AG04450 (cell line): ENCODE data around the gene COG8. TPM values are rescaled to one million over a fixed set of nuclear protein-coding genes. Genes with fewer than 3 reads are reported as not detected.

Source experiments
- CTCF ChIA-PET: fragments of 300-600, 350-600 bp; formaldehyde crosslinking; extraction: SDS; loops from one replicate; lab custom pipeline; 2022; ENCODE audit warnings: antibody characterized with exemption, inconsistent platforms; lab: Charles Lee
- POLR2A ChIA-PET: fragments of 350-600 bp; formaldehyde crosslinking; extraction: SDS; loops from one replicate; lab custom pipeline; 2021; ENCODE audit warnings: antibody characterized with exemption, inconsistent platforms; lab: Yijun Ruan, JAX
- DNase-seq: peaks from one replicate; pipeline ENCODE4 v3.0.0-alpha.2; 2011; ENCODE audit warnings: low read depth, low spot score
- H3K27ac ChIP-seq: one replicate; pipeline ENCODE4 v1.5.1; 2012; ENCODE audit warnings: low read depth, low read length, control low read depth
- H3K27me3 ChIP-seq: one replicate; pipeline ENCODE4 v1.6.0; 2012; ENCODE audit warnings: low read length; ENCODE audit not compliant: control insufficient read depth, insufficient read depth
- H3K4me3 ChIP-seq: 2 replicates; pipeline ENCODE4 v1.5.1; 2011; ENCODE audit warnings: mild to moderate bottlenecking, low read depth, low read length, control low read depth
- H3K9me3 ChIP-seq: 2 replicates; pipeline ENCODE4 v1.5.1; 2012; ENCODE audit warnings: low read length; ENCODE audit not compliant: control insufficient read depth, insufficient read depth
- polyA plus RNA-seq: library from polyadenylated mRNA; depleted of rRNA; stranded (reverse); fragments of >200 nt; gene quantifications from 2 replicates; pipeline ENCODE4 v1.2.3, GENCODE V29; 2011
- TF ChIP-seq, protein P1 (sequence below): IDR thresholded peaks from 2 replicates; pipeline ENCODE4 v1.5.1; 2011; ENCODE audit warnings: low read depth, low read length, control low read depth, inconsistent platforms

Gene COG8
- polyA plus RNA-seq, 1 experiment, result 22.6 TPM

DNA sequence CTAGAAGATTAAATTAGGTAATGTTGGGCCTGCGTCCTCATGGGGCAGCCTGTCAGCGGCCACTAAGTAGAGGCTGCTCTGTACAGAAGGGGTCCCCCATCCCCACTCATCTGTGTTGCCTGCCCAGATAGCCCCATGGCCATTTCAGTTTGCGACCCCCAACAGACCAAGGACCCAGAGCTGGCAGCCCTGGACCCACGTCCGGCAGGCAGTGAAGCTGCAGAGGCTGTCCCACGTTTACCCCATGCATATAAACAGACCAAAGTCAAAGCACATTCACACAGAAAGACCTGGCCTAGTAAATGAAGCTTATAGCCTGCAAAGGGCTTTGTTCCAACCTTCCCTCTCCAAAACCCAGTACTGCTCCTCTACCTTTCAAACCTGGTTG, 13.6 kb downstream of the COG8 start:
- Histone ChIP-seq H3K27ac (no peak overlapping the region), H3K27me3 (no peaks in the 10 kb centered on the region), H3K9me3 (no peaks in the 10 kb centered on the region), H3K4me3 (no peak overlapping the region)
- ChIA-PET POLR2A (interaction anchor here (1.0 kb wide), 1 partner anchor 14 kb away, joined by 4 read pairs; no protein-coding TSS in a partner anchor), CTCF (interaction anchor here (1.2 to 1.8 kb wide), 3 partner anchors 14 to 175 kb away, joined by 4 to 10 read pairs (median 6); no protein-coding TSS in a partner anchor)
- DNase-seq, result no peak
- TF ChIP-seq, protein P1, sequence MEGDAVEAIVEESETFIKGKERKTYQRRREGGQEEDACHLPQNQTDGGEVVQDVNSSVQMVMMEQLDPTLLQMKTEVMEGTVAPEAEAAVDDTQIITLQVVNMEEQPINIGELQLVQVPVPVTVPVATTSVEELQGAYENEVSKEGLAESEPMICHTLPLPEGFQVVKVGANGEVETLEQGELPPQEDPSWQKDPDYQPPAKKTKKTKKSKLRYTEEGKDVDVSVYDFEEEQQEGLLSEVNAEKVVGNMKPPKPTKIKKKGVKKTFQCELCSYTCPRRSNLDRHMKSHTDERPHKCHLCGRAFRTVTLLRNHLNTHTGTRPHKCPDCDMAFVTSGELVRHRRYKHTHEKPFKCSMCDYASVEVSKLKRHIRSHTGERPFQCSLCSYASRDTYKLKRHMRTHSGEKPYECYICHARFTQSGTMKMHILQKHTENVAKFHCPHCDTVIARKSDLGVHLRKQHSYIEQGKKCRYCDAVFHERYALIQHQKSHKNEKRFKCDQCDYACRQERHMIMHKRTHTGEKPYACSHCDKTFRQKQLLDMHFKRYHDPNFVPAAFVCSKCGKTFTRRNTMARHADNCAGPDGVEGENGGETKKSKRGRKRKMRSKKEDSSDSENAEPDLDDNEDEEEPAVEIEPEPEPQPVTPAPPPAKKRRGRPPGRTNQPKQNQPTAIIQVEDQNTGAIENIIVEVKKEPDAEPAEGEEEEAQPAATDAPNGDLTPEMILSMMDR, result no peak

DNA sequence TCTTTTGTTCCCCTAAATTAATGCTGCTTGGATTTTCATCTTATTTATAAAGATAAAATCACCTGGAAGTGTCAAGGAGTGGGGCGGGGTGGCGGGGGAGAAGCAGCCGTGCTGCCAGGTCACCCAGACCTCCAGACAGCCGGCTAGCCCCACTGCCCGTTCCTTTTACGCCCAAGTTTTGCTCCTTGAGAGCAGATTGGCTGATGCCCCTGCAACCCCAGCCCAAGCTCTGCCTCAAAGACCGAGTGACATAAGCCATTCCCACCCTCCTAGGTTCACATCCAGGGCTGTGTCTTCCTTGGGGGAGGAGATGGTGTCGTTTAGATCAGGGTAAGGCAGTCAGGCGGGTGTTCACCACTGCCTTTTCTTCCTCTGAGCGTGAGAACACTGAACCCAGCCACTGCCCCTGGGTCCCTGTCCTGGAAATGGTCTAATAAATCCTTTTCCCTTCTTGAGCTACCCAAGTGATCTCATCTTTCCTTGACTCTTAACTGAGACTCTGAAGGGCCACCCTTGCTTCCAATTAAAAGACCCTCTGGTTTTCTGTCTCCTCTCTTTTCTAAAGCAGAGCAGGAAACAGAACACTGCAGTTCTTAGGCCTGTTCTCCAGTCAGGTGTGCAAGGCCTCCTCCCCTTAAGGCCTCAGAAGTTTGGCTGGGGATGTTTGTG, 14.6 kb downstream of the COG8 start:
- DNase-seq, result no peak
- TF ChIP-seq, protein P1, result no peak
- CTCF ChIA-PET, result interaction anchor here (0.6 kb wide), 1 partner anchor 330 kb away, joined by 5 read pairs; no protein-coding TSS in a partner anchor
- Histone ChIP-seq H3K27ac (no peak overlapping the region), H3K27me3 (no peaks in the 10 kb centered on the region), H3K4me3 (no peak overlapping the region), H3K9me3 (no peaks in the 10 kb centered on the region)
- POLR2A ChIA-PET, result interaction anchor here (0.6 kb wide), 1 partner anchor 494 kb away, joined by 3 read pairs; no protein-coding TSS in a partner anchor

DNA sequence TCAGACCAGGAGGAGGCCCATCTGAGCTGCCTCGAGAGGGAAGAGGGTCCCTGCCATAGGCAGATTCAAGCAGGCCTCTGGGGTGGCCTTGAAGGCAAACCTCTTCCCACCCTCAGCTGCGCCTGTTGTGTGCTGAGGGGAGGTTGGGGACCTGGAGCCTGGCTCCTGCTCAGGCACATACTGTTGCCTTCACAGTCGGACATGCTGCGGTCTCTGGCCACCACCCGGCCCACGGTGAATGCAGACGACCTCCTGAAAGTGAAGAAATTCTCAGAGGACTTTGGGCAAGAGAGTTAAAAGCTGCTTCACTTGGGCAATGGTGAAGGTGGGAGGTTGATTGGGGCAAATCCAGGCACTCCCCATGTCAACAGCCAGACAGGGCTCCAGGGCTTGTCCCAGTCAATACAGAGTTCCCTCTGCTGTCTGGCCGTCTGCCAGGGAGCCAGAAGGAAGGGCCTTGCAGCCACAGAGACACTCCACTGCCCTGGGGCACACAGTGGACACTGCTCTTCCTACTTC, 15.3 kb downstream of the COG8 start:
- TF ChIP-seq, protein P1, result no peak
- no peak overlapping the region for H3K4me3 ChIP-seq
- POLR2A ChIA-PET, result interaction anchor here (0.7 kb wide), 1 partner anchor 320 kb away, joined by 5 read pairs; no protein-coding TSS in a partner anchor
- no peaks in the 10 kb centered on the region for H3K9me3 ChIP-seq
- no peak for DNase-seq
- CTCF ChIA-PET, result interaction anchor here (0.9 kb wide), 1 partner anchor 14 kb away, joined by 3 read pairs; no protein-coding TSS in a partner anchor
- no peaks in the 10 kb centered on the region for H3K27me3 ChIP-seq
- peak overlapping the region; percentile 11 for H3K27ac ChIP-seq

DNA sequence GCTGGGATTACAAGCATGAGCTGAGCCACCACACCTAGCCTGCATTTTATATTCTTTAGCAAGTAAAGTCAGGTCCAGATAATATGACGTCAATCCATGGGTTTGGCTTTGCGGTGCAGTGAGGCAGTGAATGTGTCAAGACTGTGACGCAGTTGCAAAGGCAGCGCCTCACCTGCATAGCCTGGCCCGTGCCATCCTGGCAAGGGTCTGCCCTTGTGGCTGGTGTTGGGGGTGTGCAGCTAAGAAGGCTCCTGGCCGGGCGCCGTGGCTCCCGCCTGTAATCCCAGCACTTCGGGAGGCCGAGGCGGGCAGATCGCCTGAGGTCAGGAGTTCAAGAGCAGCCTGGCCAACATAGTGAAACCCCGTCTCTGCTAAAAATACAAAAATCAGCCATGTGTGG, 15.9 kb downstream of the COG8 start:
- CTCF ChIA-PET, result interaction anchor here (0.9 kb wide), 1 partner anchor 13 kb away, joined by 3 read pairs; no protein-coding TSS in a partner anchor
- no peaks in the 10 kb centered on the region for H3K27me3 ChIP-seq
- DNase-seq, result no peak
- no peaks in the 10 kb centered on the region; the same call in 1 of the 2 replicates for H3K9me3 ChIP-seq
- H3K27ac ChIP-seq, result no peak overlapping the region
- H3K4me3 ChIP-seq, result no peak overlapping the region
- POLR2A ChIA-PET, result no interaction called here
- TF ChIP-seq, protein P1, result no peak

DNA sequence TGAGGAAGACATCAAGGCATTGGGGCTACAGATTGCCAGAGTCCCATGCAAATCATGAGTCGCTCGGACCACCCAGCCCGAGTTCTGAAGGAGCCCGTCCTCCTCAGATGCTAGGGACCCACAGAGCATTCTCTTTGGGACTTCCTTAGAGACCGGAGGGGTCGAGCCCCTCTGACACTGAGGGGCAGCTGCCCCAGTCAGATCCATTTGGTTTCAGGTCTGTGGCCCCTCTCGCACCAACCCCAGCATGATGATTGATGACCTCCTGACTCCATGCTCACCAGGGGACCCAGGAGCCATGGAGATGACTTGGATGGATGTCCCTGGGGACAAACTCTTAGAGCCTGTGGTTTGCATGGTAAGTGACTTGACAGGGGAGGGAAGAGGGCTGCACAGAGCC, 17.0 kb downstream of the COG8 start:
- Histone ChIP-seq H3K9me3 (no peaks in the 10 kb centered on the region; the same call in 1 of the 2 replicates), H3K4me3 (no peak overlapping the region), H3K27me3 (no peaks in the 10 kb centered on the region), H3K27ac (no peak overlapping the region)
- TF ChIP-seq, protein P1, result no peak
- POLR2A ChIA-PET, result no interaction called here
- CTCF ChIA-PET, result no interaction called here
- no peak for DNase-seq
